Fibroblast of mammary gland (primary cell): Measurements from ENCODE around the gene MEX3A.
"Not testable (repeated sequence)": the region's sequence is repeated elsewhere in the genome, so short reads cannot be mapped to it uniquely, and the experiment has no call there.

Source experiments
- DNase-seq: peaks from one replicate; pipeline ENCODE4 v3.0.0-alpha.2; 2010; ENCODE audit warnings: low read depth
- H3K4me3 ChIP-seq: 2 replicates; pipeline ENCODE4 v1.5.1; 2011; ENCODE audit warnings: low read depth, mild to moderate bottlenecking, low read length, moderate library complexity; ENCODE audit not compliant: control insufficient read depth
- TF ChIP-seq, protein P1 (sequence below): conservative IDR thresholded peaks from 2 replicates; pipeline ENCODE4 v1.5.1; 2011; ENCODE audit warnings: low read depth, low read length, inconsistent platforms; ENCODE audit not compliant: control insufficient read depth, insufficient read depth

The MEX3A gene

DNA sequence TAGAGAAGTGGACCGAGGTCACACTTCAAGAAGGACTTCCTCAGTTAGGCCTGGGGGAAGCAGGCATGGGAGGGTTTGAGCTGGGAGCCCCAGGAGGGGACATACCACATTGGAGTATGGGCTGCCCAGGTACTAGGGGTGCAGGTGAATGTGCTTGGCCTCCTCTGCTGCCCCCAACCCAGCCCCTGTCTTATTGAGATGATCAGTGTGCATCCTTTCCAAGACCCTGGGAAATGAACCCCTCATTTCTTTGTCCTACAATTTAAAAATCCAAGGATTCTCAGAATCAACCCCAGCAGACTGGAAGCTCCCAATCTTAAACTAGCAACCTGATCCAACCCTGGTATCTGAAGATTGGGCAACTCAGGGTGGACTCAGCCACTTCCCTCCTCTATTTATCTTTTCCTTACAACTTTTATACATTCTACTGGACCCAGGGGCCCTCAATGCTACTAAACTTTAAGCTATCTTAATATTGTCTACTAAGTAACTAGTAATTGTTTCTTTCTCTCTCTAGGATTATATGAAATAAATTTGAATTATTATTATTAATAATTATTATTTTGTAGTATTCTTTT lies 9.1 kb downstream of the MEX3A start:
- TF ChIP-seq, protein P1, sequence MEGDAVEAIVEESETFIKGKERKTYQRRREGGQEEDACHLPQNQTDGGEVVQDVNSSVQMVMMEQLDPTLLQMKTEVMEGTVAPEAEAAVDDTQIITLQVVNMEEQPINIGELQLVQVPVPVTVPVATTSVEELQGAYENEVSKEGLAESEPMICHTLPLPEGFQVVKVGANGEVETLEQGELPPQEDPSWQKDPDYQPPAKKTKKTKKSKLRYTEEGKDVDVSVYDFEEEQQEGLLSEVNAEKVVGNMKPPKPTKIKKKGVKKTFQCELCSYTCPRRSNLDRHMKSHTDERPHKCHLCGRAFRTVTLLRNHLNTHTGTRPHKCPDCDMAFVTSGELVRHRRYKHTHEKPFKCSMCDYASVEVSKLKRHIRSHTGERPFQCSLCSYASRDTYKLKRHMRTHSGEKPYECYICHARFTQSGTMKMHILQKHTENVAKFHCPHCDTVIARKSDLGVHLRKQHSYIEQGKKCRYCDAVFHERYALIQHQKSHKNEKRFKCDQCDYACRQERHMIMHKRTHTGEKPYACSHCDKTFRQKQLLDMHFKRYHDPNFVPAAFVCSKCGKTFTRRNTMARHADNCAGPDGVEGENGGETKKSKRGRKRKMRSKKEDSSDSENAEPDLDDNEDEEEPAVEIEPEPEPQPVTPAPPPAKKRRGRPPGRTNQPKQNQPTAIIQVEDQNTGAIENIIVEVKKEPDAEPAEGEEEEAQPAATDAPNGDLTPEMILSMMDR: no peak
- DNase-seq: no peak
- H3K4me3 ChIP-seq: no peak overlapping the region

DNA sequence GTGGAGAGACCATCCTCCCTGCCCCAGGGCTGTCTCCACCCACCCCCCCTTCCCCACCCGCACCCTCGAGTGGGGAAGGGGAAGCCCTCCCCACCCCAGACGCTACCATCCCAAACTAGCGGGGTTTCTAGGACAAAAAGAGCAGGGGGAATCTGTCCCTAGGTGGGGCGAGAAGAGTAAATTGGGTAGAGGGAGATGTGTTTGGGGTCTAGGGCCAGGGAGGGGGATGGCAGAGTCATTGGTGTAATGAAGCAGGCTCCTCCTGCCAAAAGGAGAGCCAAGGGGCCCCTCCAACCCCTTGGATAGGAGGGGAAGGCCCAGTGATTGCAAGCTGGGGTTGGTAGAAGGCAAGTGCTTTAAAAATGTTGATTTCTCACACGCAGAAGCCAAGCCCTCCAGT lies 10.0 kb downstream of the MEX3A start:
- TF ChIP-seq, protein P1: no peak
- H3K4me3 ChIP-seq: no peak overlapping the region
- no peak for DNase-seq

DNA sequence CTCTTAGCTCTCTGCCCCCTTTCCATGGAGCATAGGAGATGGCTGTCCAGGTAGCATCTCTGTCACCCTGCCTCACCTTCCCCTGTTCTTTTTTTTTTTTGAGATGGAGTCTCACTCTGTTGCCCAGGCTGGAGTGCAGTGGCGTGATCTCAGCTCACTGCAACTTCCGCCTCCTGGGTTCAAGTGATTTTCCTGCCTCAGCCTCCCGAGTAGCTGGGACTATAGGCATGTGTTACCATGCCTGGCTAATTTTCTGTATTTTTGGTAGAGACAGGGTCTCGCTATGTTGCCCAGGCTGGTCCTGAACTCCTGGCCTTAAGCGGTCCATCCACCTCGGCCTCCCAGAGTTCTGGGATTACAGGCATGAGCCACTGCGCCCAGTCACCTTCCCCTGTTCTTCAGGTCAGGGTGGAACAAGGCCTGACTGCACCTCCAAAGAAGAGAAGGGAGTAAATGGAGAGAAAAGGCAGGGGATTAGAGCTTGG lies 10.9 kb downstream of the MEX3A start:
- not testable (repeated sequence) for DNase-seq, H3K4me3 ChIP-seq

DNA sequence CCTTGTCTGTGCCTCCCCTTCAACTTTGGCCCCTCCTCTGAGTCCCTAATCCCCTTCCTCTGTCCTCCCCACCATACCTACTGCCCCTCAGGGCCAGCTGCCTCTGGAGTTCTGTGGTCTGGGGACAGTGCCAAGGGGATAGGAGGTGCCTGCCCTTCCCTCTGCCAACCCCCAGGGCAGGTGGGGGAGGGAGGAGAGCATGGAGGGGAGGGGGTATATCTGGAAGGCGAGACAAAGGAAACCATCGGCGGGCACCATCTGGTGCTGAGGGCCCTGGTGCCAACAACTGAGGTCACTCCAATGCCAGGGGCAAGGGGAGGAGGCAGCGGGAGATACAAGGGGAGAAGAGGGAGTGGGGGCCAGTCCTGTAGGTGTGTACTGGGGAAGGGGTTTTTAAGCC lies 11.7 kb downstream of the MEX3A start:
- TF ChIP-seq, protein P1: no peak
- DNase-seq: no peak
- no peak overlapping the region for H3K4me3 ChIP-seq

DNA sequence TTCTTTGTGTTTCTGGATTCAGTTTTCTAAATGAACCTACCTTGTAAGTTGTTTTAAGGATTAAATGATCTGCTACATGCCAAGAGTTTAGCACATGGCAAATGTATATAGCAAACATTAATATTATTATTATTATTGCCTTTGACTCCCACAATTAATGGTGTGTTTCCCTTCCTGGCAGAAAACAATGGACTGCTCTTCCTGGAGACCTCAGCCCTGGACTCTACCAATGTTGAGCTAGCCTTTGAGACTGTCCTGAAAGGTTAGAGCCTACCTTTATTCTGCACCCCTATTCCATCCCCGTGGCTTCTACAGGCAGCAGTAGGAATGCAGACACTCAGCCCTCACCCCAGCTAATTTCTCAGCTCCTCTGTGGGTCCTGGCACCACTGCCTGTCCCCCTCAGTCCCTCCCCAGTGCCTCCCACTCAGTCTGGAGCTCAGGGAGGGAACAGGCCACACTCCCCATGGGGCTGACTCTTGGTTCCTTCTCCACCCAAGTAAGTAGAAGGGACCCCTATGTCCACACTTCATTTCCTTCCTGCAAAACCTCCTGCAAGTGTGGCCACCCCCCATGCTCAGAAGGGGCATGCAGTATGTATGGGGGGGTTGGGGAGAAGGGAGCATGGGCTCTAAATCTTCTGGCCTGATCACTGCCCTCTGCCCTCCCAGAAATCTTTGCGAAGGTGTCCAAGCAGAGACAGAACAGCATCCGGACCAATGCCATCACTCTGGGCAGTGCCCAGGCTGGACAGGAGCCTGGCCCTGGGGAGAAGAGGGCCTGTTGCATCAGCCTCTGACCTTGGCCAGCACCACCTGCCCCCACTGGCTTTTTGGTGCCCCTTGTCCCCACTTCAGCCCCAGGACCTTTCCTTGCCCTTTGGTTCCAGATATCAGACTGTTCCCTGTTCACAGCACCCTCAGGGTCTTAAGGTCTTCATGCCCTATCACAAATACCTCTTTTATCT lies 12.5 kb downstream of the MEX3A start:
- no peak overlapping the region for H3K4me3 ChIP-seq
- no peak for DNase-seq
- TF ChIP-seq, protein P1: no peak

DNA sequence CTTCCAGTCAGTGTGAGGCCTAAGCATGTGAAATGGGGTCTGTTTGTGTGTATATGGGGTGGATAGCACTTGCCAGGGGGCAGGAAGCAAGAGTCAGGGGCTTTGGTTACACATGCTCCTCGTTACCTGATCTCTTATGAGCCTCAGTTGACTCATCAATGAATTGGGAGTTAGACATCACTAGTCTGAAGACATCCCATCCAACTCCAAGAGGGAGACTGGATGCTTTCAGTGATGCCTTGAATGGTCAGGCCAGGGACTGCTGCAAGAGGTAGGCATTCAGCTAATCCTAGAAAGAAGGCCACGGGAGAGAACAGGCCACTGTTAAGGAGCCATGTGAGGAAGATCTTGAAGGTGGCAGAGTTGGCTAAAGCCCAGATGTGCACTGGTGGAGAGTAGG lies 15.0 kb downstream of the MEX3A start:
- TF ChIP-seq, protein P1: no peak
- DNase-seq: peak; percentile 23

DNA sequence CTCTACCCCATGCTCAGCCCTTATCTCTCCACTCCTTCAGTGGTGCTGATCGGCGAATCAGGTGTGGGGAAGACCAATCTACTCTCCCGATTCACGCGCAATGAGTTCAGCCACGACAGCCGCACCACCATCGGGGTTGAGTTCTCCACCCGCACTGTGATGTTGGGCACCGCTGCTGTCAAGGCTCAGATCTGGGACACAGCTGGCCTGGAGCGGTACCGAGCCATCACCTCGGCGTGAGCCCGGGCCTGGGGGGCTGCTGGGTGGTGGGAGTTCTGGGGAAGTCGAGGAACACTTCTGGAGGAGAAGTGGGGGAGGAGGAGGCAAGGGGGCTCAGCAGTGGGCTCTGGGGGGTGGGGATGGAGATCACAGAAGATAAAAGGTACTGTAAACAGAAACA lies 16.4 kb downstream of the MEX3A start:
- no peak overlapping the region for H3K4me3 ChIP-seq
- TF ChIP-seq, protein P1: no peak
- no peak for DNase-seq

More for the DNA sequence above, 15.0 kb downstream of the MEX3A start:
- no peak overlapping the region for H3K4me3 ChIP-seq
